CD4-positive, alpha-beta T cell treated with Interleukin-17A for 4 hours (primary cell): ENCODE data around the gene PLXNA1.

ENCODE experiments used
- DNase-seq: peaks from one replicate; pipeline ENCODE4 v3.0.0-alpha.2; 2020; ENCODE audit warnings: mixed read lengths

The PLXNA1 gene

GRCh38 chr3:126982471-126983175, at the start of gene PLXNA1:
TSS of gene PLXNA1 (plus strand) at chr3:126983115. CDS start at chr3:126988594, 5,479 bp downstream.
- DNase-seq: peak; percentile 88

DNA sequence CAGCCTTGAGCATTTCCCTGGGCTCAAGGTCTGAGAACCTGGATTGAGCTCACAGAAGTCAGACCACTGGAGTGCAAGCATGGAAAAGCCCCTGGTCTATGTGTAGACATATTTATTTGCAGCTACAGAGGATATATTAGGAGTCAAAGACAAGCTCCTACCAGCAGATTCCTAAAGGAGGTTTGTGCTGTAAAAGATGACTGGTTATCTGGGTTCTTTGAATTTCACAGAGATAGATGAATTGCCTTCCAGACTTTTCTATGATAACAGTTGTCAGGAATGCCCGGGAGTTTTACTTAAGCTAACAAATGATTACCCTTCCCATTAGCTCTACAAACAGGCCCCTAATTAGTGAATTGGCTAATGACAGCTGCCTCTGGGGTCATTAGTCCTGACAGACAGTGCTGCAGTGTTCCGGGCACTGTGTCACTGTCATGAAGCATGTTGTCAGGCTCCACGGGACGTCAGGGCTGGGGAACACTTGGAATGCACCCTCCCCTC, 48.8 kb upstream of the PLXNA1 start:
- DNase-seq: no peak

DNA sequence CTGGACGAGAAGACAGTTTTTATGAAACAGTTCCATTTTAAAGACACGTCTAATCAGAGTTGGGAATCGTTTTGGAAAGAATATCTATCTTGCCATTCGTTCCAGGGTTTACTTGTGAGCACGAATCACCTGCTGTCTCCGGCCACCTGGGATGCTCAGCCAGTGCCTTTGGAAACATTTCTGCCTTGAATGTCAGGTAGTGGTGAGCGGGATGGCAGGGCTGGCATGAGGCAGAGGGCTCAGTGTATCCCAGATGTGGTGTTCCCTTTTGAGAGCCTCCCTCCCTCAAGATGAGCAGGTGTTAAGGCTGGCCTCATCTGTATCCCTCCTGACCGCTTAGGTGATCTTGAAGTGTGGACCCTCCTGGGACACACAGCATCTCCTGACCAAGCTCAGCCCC, 47.9 kb upstream of the PLXNA1 start:
- no peak for DNase-seq

GRCh38 chr3:126935756-126936509, 47.0 kb upstream of the PLXNA1 start:
- no peak for DNase-seq

- no peak for DNase-seq
These were observed 46.0 kb upstream of the PLXNA1 start for GRCh38 chr3:126936853-126937425.

DNA sequence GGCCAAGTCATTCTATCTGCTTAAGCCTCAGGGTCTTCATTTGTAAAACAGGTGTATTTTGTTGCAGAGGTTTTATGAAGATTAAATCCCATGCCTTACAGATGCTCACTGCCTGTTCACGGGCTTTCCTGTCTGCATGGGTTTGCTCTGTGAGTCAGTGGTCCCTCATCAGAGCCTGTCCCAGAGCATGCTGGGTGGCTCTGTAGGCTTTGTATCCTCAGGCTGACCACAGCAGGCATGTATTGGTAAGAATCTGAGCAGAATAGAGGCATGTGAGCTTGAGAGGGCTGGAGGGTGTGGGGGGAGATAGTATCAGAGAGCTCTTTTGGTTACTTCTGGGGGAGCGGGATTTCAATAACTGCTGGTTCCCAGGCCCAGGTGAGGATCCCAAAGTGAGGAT, 45.4 kb upstream of the PLXNA1 start:
- no peak for DNase-seq

DNA sequence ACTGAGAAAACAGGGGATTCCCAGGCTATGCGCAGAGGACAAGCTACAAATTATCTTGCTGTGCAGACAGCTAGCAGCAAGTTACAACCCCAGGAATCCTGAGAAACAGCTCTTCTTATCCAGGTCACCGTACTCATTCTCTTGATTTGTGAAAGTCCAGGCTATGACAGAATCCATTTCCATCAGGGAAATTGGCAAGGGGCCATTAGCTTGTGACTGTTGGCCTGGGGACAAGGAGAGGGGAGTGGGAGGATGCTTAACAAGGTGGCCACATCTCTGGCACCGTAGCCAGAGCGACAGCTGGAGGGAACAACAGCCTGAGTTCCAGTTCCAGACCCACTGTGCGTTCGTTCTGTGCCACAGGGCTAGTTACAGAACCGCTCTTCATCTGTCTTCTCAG, 44.9 kb upstream of the PLXNA1 start:
- no peak for DNase-seq

DNA sequence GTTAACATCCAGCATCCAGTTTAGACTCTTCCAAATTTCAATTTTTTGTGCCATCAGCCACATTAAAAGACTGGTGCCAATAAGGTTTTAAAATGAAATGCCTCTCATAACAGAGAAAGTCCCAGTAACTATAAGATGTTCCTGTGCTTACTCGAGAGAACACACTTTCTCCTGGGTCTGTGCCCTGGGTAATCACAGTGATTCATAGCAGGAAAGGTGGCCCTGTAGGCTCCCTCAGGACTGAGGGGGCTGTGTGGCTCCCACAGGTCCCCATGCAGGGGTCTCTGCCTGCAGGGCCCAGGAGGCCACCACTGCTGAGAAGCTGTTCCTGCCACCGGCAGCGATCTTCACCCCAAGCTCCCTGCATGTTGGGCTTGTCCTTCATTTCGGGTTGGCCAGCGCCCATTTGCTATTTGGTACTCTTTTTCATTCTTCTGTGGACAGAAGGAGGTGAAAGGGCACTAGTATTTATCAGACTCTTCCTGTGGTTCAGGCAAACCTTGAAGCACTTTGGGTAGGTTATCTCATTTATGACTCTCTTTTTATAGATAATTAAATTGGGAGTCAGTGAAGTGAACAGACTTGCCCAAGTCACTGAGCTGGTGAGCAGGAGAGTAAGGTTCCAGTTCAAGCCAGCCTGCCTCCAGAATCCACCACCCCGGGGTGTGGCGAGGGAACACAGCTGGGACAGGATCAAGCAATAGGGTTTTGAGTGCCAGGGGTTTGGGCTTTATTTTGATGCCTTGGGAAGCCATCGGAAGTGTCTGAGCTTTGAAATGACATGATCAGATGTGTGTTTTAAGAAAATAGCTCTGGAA, 44.2 kb upstream of the PLXNA1 start:
- DNase-seq: no peak

DNA sequence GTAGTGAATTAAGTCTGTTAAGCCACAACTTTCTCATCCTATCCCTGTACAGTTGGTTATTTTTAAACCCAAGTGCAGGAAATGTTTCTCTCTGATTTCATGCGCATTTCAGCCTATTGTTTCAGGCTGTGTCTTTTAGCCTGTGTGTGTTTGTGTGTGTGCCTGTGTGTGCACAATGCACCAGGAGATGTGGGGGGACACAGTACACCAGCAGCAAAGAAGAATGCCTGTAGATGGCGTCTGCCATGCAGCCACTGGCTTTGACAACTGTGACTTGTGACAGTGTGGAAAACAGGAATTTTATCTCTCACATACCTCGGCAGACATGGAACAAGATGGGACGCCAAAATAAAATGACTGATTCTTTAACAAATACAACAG, 43.6 kb upstream of the PLXNA1 start:
- DNase-seq: no peak

DNA sequence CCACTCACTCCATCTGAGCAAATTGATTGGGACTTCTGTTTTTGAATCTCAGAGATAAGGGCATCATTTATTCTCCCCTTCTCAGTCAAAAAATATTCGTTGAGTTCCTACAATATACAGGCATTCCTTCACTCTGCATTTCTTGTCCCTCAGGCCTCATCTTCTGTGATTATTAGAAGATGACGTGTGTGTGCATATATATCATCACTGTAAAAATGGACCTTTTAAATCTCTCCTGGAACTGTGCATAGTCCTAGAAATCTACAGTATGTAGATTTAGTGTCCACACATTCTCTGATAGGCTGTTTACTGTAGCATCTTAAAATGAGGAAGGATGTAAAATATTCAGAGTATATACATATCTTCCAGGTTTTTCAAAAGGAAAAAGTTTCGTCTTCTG, 43.2 kb upstream of the PLXNA1 start:
- no peak for DNase-seq

DNA sequence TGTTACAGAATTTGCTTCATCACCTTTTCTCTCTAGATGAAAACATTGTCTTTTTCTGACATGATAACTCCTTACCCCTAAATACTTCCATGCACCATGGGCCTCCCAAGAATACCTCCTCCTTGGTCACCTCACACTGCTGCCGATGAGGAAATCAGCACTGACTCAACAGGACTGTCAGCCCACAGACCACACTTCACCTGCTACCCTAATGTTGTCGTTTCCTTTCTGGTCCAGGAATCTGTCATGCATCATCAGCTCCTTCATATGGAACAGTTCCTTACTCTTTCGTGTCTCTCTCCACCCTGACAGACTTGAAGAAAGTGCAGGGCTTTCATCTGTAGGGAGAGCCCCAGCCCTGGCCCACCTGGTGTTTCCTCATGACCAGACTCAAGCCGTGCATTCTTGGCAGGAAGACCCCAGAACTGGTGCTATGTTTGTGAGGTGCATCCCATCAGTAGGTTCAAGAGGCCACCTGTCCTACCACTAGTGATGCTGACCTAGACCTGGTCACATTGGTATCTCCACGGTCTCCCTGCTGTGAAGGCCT, 41.1 kb upstream of the PLXNA1 start:
- DNase-seq: no peak

- no peak for DNase-seq
These were observed 38.6 kb upstream of the PLXNA1 start for GRCh38 chr3:126944089-126944965.

GRCh38 chr3:126945171-126945721, 37.7 kb upstream of the PLXNA1 start:
- no peak for DNase-seq

GRCh38 chr3:126945891-126946290, 37.0 kb upstream of the PLXNA1 start:
- no peak for DNase-seq

GRCh38 chr3:126946405-126946804, 36.5 kb upstream of the PLXNA1 start:
- DNase-seq: no peak

GRCh38 chr3:126947429-126947828, 35.5 kb upstream of the PLXNA1 start:
- DNase-seq: no peak

DNA sequence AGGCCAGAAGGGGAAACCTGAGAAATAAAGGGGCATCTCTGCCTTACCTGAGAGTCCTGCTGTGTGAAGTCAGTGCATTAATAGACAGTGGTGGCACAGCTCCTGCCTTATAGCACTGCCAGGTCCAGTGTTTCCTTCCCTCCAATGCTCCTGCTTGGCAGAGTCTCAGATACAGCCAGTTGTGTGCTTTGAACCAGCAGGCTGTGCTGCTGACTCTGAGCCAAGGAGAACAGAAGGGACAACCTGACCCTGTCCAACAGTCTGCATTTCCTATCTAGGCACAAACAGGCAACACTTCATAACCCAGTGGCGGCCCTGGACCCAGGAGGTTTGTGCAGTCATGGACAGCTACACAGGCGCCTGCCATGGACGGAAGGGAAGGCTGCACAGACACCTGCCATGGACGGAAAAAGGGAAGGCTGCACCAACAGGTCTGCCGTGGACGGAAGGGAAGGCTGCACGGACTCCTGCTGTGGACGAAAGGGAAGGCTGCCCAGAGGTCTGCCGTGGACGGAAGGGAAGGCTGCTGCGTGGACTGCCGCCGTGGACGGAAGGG, 33.9 kb upstream of the PLXNA1 start:
- DNase-seq: no peak

DNA sequence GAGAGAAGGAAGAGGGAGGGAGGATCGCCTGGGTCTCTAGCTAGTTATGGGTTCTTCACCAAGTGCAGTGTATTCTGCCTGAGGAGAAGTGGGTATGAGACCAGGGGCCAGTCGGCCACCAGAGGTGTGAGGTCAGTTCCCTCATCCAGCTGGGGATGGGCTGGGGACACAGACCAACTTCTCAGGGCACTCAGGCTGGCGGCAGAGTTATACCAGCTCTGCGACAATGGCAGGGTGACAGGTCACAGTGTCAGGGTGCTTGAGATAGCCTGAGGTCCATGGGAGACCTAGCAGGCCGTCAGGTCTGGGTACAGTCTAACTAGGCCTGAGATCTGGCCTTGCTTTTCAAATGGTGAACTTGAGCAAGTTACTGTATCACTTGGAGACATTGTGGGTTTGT, 31.4 kb upstream of the PLXNA1 start:
- no peak for DNase-seq

DNA sequence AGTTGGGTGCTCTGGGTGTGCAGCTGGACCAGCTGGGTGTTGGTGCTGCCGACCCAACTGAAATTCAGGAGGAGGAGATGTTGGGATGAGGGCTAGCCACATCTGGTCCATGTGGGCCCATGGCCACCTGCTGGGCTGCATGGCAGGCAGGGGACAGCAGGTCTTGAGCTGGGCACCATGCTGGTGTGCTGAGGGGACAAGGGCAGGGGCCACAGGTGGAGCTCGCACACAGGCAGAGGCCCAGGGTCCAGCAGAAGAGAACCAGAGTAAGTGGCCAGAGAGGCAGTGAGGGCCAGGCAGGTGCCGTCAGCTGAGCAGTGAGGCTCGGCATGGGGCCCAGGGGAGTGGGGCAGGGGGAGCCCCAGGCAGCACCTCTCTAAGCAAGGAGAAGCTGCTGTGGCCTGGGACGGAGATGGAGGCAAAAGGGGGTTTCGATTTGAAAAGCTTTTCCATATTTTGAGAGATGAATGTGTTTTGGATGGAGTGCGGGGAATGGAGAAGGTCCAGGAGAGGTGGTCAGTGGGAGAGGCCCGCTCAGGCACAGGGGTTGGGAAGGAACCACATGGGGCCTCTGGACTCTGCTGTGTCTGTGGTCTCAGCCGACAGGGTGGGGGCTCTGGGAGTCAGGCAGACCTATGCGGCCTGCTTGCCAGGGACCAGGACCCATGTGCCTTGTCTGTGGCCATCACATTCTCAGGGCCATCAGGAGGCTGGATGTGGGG, 30.5 kb upstream of the PLXNA1 start:
- no peak for DNase-seq

GRCh38 chr3:126952983-126953660, 29.8 kb upstream of the PLXNA1 start:
- DNase-seq: no peak
